Fibroblast of lung (primary cell): ENCODE measurements around the gene COL15A1.

Source experiments
- CTCF ChIP-seq, 2 donors: IDR thresholded peaks in 1 of 2; conservative IDR thresholded peaks in 1 of 2; 1 replicate in 1 of 2; 2 replicates in 1 of 2; pipeline ENCODE4 v1.5.1; 2011 to 2012; ENCODE audit warnings: low read length in 2 of 2, control low read depth in 1 of 2, inconsistent platforms in 1 of 2, low read depth in 1 of 2, mild to moderate bottlenecking in 1 of 2
- EZH2 ChIP-seq: IDR thresholded peaks from 2 replicates; pipeline ENCODE4 v1.5.1; 2012; ENCODE audit warnings: low read length, control low read depth, mild to moderate bottlenecking; ENCODE audit errors: missing control alignments

- TF ChIP-seq CTCF (conservative IDR thresholded peaks at IDR 0.05 in 1 of 2, IDR thresholded peaks at IDR 0.05 in 1 of 2; ENCODE audit: low read depth in 1 of 2, low read length in 2 of 2) (no peak), EZH2 (no peak)
These were observed 29.9 kb downstream of the COL15A1 start for GRCh38 chr9:98973576-98973975.
